T follicular helper cell (primary cell): Measurements from ENCODE around the gene TOMM6.
"Not testable (repeated sequence)": the region's sequence is repeated elsewhere in the genome, so short reads cannot be mapped to it uniquely, and the experiment has no call there.

Experiments used
- DNase-seq: peaks from one replicate; pipeline ENCODE4 v3.0.0-alpha.2; 2020; ENCODE audit warnings: low read depth

The TOMM6 gene

DNA sequence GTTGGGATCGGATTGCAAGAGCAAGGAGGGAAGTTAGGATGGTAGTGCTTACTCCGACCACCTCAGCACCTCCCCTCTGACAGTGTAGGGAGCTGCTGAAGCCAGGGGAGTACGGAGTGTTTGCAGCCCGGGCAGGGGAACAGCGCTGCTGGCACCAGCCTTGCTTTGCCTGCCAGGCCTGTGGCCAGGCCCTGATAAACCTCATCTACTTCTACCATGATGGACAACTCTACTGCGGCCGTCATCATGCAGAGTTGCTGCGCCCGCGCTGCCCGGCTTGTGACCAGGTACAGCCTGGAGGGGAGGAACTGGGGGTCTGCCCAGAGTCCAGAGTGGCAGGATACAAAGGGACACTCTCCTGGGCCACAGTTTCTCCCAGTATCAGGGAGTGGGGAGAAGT is 2.2 kb upstream of the TOMM6 start:
- no peak for DNase-seq

DNA sequence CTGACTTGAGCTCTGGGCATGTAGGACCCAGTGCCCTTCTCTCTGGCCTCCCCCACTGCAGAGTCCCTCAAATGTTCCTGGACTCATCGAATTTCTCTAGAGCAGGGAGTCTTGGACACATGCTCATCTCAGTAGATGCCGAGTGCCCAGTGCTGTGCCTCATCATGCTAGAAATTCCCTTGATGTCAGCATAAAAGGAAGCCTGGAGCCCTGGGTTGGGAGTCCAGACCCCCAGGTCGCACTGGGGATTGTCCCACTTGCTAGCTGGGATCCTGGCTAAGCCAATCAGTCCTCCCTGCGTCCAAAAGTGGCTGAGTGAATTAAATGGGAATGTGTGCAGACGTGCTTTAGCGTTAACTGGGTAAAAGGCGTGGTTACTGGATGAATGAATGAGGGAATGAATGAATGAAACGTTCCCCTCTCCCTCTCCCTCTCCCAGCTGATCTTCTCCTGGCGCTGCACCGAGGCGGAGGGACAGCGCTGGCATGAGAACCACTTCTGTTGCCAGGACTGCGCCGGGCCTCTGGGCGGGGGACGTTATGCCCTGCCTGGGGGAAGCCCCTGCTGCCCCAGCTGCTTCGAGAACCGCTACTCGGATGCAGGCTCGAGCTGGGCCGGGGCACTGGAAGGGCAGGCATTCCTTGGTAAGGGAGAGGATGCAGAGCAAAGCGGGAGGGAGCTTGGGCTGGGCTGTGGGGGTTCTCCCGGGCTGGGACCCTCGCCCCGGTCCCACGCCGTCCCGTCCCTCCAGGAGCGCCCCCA is 1.6 kb upstream of the TOMM6 start:
- DNase-seq, result no peak

DNA sequence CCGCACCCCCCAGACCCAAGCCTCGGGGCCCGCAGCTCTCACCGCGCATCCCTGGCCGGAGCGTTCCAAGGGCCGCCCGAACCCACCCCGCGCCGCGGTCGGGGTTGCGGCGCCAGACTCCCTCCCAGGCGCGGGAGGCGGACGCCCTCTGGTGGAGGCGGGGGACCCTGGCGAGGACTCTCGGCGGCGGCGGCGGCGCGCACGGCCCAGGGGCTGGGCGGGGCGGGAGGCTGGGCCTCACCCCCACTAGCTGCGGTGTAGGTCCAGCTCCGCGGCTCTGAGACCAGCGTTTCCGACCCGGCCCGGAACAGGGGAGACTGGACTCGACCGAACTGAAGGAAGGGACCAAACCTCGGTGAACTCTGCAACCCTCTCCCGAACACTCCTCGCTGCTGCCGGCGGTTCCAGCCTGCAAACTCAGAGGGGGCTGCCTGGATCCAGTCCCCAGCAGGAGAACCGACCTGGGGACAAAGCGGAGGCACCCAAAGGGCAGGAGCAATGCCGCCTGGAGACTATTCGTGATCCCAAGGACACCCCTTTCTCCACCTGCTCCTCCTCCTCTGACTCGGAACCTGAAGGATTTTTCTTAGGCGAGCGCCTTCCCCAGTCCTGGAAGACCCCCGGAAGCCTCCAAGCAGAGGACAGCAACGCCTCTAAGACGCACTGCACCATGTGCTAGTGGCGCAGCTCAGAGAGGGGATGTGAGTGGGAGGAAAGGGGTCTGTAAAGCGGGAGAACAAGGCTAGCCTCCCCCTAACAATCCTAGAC is 859 bp upstream of the TOMM6 start:
- DNase-seq, result peak; percentile 80

DNA sequence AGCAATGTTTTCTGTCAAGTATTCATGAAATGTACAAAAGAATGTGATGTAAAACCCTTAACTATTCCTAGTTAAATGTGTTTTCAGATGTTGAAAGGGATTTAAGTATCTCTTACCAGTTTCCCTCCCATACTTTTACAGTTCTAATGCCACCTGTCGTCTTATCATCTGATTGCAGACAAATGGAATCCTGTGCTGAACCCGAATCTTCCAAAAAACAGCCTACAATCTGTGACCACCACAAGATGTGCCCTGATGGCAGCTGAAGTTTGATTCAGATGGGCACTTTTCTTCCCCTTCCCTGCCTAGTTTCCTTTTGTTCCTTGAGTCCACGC is 1.9 kb downstream of the TOMM6 start:
- no peak for DNase-seq

DNA sequence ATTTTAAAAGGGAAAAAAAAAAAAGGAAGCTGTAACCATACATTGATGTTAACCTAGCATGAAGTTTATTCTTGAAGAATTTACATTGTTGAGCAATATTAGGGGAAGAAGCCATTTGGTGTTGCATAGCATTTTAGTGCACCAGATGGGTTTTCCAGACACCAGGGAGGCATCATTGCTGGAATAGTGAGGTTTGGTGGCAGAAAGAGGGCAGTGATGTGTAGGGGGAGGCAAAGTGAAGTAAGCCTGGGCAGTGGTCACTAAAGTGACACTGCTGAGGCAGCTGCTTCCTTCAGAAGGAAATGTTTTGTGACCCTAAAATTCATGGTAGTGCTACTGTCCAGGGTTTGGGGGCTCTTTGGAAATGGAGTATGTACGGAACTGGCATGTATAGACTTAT is 2.6 kb downstream of the TOMM6 start:
- DNase-seq, result no peak

DNA sequence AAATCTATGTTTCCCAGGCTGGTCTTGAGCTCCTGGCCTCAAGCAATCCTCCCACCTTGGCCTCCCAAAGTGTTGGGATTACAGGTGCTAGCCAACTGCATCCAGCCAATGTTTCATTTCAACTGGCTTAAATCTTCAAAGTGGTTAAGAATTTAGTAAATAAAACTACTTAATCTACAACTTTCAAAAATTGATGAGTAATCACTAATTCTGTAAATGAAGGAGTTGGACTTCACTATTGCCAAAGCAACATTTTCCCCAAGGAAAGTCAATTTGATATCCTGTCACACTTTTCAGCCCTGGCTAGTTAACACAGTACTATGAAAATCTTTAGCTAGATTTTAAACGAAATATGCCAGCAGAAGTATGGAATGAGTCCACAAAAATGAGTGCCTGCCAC is 3.8 kb downstream of the TOMM6 start:
- no peak for DNase-seq

DNA sequence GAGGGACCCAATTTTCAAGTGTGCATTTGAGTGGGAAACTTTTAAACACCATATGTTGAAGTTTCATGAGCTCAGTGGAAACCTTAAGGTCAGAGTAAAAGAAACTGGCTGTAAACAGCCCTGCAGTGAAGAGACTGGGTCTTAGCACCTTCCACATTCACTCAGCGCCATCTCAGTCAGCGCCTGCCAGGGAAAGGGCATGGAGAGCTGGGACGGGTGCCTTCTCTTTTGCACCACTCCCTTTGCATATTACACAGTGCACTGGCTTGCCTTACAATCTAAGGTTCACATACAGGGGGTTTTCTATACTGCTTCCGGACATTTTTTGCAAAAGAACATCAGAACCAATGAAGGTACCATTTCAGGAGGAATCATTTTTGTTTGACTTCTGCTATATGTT is 4.5 kb downstream of the TOMM6 start:
- DNase-seq, result no peak

DNA sequence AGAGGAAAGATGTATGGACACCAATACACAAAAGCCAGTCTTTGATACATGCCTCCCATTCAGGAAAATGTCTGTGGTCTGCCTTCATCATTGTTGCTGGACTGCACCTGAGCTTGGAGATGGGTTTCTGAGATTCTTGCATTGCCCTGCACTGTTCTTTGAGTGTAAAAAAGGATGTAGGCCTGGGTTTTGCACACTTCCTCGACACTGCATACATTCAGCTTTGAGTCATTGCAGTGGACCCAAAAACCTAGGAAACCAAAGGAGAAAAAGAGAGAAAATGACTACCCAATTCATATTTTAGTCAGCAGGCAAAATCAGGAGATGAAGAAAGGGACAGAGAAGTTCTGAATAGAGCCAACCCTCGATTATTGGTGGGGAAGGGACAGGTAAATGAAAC is 9.0 kb downstream of the TOMM6 start:
- DNase-seq, result no peak

DNA sequence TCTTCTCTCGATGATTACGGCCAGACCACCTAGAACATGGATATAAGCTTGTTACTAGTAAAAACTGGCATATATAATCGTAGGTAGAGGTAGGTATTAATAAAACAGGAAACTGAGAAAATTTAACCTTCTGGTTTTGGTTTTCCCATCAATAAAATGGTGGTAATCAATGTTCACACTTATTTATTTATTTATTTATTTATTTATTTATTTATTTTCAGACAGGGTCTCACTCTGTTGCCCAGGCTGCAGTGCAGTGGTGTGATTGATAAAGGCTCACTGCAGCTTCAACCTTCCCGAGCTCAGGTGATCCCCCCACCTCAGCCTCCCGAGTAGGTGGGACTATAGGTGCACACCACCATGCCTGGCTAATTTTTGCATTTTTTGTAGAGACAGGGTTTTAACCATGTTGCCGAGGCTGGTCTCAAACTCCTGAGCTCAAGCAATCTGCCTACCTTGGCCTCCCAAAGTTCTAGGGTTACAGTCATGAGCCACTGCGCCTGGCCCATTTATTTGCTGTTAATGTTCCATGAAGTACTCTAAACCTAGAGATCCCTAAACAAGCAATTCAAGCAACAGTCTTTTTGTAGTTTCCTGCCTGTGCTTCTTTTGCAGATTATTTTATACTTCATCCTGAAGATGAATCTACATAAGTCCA is 11.5 kb downstream of the TOMM6 start:
- DNase-seq, result no peak

DNA sequence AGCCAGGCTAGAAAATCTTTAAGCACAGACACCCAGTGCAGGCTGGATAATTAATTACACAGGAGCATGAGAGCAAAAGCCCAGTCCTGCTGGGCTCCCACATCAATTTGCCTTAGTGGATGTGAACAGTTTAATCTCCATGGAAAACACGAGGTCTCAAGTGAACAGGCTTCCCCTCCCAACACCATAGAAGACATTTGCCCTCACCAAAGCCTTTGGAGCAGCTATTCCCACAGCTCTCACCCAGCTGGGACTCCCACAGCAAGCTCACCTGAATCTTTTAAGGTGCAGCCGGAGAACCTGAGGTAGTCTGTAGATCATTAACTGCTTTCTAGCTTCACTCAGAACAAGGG is 12.0 kb downstream of the TOMM6 start:
- DNase-seq, result no peak

DNA sequence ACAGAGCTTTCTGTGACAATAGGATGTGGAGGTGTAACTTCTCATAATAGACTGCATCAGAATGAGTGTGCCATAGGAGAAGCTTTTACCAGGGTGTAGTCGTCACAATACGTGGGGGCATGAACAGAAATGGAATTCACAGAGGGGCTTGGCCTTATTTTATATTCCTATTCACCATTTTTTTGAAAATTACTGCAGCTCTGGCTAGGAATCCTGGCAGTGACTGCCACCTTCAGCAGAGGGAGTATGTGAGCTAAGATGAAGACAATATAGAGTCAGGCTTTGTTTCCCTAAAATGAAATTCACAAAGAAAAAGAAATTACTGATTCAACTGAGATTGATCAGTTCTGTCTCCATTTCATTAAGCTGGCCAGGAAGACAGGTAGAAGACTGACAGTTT is 13.9 kb downstream of the TOMM6 start:
- DNase-seq, result no peak

DNA sequence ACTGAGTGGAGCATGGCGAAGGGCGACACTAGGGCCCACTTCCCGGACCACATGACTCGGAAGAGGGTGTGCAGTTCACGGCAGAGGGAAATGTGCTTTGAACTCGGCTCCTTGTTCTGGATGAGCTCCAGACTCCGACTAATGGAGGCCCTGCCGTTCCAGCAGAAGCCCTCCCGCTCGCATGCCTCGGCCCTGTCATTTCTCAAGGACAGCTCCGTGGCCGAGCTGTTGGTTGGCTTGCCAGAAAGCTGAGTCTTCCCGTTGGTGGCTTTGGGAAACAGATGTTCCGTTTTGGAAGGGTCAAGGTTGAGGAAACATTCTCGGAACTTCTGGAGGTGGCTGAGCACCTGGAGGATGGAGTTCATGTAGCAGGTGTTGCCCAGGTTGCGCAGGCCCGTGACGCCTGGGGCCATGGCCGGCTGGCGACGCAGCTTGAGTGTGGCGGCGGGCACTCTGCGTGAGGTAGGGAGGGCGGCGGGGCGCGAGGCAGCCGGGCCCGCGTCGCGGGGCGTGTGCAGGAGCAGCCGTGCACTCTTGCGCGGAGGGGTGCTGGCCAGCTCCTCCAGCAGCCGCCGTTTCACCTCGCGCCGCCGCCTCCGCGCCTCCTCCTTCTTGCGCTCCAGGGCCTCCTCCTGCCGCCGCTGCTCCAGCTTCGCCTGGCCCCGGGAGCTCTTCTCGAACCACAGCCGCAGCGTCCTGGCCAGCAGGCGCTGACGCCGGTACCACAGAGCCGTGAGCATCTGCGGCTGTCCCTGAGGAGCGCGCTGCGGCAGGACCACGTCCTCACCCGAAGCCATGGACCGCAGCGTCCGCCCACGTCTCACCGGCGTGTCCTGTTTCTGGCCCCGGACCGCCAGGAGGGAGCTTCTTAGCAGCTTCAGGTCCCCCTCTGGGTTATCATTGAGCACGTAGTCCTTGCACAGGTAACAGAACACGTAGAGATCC is 18.6 kb downstream of the TOMM6 start:
- DNase-seq, result no peak

DNA sequence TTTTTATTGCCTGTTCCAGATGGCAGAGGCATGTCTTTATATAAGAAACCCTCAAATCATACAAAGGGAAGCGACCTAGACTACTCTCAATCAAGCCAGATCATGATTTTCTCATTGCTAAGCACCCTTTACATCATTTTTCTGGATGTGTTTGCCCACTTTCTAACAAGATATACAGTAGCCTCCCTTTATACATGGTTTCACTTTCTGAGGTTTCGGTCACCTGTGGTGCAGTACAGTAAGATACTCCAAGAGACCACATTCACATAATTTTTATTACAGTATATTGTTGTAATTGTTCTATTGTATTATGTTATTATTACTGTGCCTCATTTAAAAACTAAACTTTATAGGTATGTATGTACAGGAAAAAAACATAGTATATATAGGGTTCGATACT is 23.6 kb downstream of the TOMM6 start:
- no peak for DNase-seq

DNA sequence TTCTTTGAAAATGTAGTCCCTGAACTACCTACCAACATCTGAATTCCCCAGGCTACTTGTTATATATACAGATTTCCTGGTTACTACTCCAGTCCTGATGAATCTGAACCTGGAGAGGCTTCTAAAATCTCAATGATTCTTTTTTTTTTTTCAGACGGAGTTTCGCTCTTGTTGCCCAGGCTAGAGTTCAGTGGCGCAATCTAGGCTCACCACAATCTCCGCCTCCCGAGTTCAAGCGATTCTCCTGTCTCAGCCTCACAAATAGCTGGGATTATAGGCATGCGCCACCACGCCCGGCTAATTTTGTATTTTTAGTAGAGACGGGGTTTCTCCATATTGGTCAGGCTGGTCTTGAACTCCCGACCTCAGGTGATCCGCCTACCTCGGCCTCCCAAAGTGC is 24.5 kb downstream of the TOMM6 start:
- DNase-seq, result not testable (repeated sequence)

DNA sequence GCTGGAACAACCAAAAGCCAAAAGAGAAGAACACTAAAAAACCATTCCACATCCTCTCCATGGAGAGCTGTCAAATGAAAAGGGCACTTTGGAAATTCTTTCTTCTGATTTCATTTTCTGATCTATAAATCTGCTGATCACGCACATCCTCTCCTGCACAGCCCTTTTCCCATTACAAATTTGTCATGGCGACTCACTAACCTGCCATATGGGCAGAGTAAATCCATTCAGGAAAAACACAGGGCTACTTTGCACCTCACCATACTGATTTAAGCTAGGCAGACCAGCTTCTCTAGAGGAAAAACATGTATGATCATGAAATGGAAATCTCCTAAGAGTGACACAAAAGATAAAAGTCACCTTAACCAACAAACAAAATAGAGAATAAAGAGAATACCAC is 26.0 kb downstream of the TOMM6 start:
- DNase-seq, result no peak

DNA sequence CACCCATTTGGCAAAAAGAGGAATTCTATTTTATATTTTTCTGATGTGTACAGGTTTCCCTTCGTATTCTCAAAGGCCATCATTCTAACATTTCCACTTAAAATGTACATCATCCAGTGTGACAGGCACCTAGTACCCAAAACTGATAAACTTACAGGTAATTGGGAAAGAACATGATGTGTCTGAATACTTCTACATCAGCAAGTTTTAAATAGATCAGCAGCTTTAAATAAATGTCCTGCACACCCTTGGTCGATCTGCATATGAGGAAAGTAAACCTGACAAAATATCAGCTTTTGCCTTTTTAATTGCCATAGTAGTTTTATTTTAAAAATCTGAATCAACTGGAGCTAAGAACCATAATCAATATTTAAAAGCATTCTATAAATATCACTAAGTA is 26.5 kb downstream of the TOMM6 start:
- DNase-seq, result no peak

DNA sequence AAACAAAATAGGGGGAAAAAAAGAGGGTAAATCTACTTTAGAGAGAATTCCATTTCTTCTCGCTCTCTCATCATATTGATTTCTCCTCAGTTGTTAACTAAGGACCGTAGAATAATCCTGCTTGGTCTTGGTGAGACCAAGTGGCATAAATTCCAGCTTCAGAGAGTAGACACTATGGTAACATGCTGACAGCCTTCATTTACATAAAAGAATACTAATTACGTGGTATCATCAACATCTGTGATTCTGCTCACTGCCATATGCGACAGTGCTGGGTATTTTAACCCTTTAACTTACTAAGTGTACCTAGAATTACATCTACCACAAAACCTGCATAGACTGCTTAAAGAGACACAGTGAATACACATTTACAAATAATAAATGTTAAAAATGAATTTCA is 27.1 kb downstream of the TOMM6 start:
- no peak for DNase-seq

DNA sequence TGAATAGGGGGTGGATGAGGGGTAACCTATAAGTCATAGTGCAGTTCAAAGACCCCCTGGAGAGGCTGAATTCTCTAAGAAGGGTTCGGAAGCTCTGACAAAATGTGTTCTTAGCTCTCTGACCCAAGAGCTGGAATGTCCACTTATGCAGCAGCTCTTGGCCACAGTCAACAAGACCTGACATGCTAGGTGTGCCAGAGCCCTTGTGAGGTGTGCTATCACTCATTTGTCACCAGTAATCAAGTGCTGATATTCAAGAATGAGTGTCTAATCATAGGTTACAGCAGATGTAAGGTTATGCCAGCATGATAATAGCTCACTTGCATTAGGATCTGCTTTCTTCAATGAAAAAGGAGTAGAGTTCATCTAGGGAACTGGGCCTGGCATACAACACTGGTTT is 28.1 kb downstream of the TOMM6 start:
- no peak for DNase-seq

DNA sequence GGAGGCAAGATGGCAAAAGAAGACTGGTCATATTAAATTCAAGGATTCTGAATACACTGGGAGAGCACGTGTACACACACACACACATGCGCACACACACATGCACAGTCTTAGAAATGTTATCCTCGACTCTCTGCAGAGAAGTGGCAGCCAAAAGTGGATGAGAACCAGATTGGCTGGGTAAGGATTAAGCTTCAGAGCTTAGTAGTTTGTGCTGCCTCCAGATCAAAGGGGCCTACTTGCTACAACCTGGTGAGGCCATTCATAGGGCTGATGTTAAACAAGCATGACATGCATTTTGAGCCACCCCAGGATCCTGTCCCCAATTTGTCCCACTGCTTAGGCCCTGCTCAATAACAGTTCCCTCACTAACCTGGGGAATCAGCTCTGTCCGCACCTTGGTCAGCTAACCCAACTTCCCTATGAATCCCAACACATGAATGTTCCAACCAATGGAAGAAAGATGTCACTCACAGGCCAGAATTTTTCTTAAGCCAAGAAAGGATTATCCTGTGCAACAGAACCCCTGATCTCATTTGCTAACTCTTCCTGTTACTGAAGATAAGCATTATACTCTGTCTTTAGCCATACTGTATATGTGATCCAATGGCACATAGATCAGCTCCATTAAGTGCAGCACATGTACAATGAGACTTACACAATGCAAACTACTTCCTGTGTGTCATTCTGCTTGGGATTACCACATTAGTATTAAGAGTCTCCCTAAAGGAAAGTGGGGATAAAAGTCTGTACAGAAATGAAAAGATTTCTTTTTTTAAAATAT is 31.0 kb downstream of the TOMM6 start:
- DNase-seq, result no peak

DNA sequence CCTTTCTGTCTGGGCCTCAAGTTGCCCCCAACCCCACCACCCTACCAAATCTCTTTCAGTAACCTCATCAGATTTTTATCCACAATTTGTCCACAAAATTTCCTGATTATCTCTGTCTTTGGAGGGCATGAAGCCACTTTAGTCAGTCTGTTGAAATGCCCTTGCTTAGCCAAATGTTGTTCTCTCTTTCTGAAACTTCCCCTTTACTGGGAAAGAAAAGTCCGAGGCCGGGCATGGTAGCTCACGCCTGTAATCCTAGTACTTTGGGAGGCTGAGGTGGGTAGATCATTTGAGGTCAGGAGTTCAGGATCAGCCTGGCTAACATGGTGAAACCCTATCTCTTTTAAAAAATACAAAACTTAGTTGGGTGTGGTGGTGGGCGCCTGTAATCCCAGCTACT is 33.8 kb downstream of the TOMM6 start:
- no peak for DNase-seq

DNA sequence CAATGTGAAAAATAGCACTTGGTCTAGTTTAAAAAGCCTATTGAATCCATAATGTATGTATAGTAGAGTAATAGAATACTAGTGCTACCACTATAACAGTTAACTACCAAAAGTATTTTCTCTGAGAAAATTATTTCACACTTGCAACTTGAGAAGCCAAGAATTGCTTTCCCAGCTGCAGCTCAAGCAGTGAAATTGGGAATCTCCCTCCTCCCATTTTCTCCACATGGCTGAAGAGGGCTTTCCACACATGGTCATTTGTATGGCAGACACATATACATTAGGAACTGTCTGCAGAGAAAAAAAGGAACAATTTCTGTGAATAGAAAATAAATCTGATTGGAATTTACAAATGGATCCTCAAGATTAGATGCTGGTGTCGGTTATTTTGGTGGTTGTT is 34.5 kb downstream of the TOMM6 start:
- DNase-seq, result no peak

DNA sequence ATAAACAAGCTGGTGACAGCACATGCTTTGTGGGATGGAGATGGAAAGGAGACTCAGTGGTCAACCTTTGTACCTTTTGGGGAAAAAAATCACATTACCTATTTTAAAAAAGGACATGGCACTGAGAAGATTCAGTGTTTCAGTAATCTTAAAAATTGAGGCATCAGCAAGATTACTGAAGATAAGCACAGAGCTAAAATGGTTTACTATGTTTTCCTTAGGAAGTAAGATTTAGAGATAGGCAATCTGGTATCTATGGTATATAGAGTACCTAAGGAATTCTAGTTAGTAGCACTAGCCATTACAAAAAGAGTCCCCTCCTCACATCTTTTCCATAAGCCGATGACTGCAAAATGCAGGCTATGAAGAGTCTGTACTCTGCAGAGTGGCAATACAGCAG is 35.7 kb downstream of the TOMM6 start:
- DNase-seq, result no peak
